ENCODE measurements around the gene RHOG. TPM values are rescaled to one million over a fixed set of nuclear protein-coding genes. Genes with fewer than 3 reads are reported as not detected.

The RHOG gene
- polyA plus RNA-seq, 2 of the 4 experiments (the other 2 are of a cell fraction), result 41.1 to 64.3 TPM

- WGBS (ENCODE audit: missing lambda C conversion rate), result 24% methylated on average over 39 of the region's 44 CpGs
- ChIA-PET CTCF (interaction anchor here (0.8 to 27.8 kb wide), 23 partner anchors 8 to 388 kb away, joined by 3 to 919 read pairs (median 4); partner anchors contain the start of genes PGAP2 and STIM1), POLR2A (interaction anchor here (0.7 to 2.2 kb wide), 11 partner anchors 11 to 231 kb away, joined by 3 to 44 read pairs (median 5); partner anchors contain the start of genes PGAP2 and STIM1)
- Histone ChIP-seq H3K27ac (peak overlapping the region; percentile 95 to 98), H3K9me3 (no peaks in the 10 kb centered on the region), H3K4me3 (peak overlapping the region; percentile 84), H3K4me2 (peak overlapping the region; percentile 84), H3K4me1 (peaks cover 35% of the 10 kb centered on the region)
- DNase-seq (ENCODE audit: low read depth in 1 of 2, low spot score in 1 of 2) (peak; percentile 80 to 93), ATAC-seq (peak; percentile 70 to 86), FAIRE-seq (no peak)
- TF ChIP-seq POLR2A (IDR thresholded peaks at IDR 0.05; ENCODE audit: low read length) (peak; percentile 42), MAFK (IDR thresholded peaks at IDR 0.05; ENCODE audit: partially characterized antibody) (peak; percentile 17), ZNF302 (CRISPR knock-in tag; IDR thresholded peaks at IDR 0.05) (no peak), JUNB (IDR thresholded peaks at IDR 0.05) (no peak), GATA3 (IDR thresholded peaks at IDR 0.05; ENCODE audit: borderline replicate concordance) (0 out of 2 replicates have a peak, but pooled peaks have one; percentile 9), RAD21 (conservative IDR thresholded peaks at IDR 0.05 in 1 of 2, IDR thresholded peaks at IDR 0.05 in 1 of 2) (peak; percentile 39 to 47), BCL3 (IDR thresholded peaks at IDR 0.05) (peak; percentile 10; the same call in 1 of the 3 replicates), JUN (IDR thresholded peaks at IDR 0.05) (peak in 1 of 2 experiments; percentile 58; a peak in 1 of 5 replicates), MYC (IDR thresholded peaks at IDR 0.05; ENCODE audit: borderline replicate concordance, low read length) (peak; percentile 92), E2F6 (IDR thresholded peaks at IDR 0.05; ENCODE audit: borderline replicate concordance, low read depth) (peak; percentile 97), PBX3 (IDR thresholded peaks at IDR 0.05) (no peak), HOXA7 (CRISPR knock-in tag; IDR thresholded peaks at IDR 0.05) (no peak), PHF8 (IDR thresholded peaks at IDR 0.05; ENCODE audit: borderline replicate concordance, low read depth) (peak; percentile 82; the same call in 1 of the 2 replicates), HDAC2 (IDR thresholded peaks at IDR 0.05) (no peak), RNF2 (IDR thresholded peaks at IDR 0.05; ENCODE audit: borderline replicate concordance, low read depth) (no peak), ESRRA (IDR thresholded peaks at IDR 0.05; ENCODE audit: borderline replicate concordance, low read length) (no peak), RCOR1 (IDR thresholded peaks at IDR 0.05; ENCODE audit: low read depth, low read length) (no peak), TP53 (CRISPR knock-in tag; IDR thresholded peaks at IDR 0.05) (peak; percentile 59; the same call in 1 of the 2 replicates), SMC3 (IDR thresholded peaks at IDR 0.05) (peak; percentile 74), ZC3H11A (IDR thresholded peaks at IDR 0.05) (no peak)
- TF ChIP-seq, protein P1, sequence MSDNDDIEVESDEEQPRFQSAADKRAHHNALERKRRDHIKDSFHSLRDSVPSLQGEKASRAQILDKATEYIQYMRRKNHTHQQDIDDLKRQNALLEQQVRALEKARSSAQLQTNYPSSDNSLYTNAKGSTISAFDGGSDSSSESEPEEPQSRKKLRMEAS (IDR thresholded peaks at IDR 0.05), result peak; percentile 98
- TF ChIP-seq, protein P2, sequence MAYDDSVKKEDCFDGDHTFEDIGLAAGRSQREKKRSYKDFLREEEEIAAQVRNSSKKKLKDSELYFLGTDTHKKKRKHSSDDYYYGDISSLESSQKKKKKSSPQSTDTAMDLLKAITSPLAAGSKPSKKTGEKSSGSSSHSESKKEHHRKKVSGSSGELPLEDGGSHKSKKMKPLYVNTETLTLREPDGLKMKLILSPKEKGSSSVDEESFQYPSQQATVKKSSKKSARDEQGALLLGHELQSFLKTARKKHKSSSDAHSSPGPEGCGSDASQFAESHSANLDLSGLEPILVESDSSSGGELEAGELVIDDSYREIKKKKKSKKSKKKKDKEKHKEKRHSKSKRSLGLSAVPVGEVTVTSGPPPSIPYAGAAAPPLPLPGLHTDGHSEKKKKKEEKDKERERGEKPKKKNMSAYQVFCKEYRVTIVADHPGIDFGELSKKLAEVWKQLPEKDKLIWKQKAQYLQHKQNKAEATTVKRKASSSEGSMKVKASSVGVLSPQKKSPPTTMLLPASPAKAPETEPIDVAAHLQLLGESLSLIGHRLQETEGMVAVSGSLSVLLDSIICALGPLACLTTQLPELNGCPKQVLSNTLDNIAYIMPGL (CRISPR knock-in tag; IDR thresholded peaks at IDR 0.05; ENCODE audit: borderline replicate concordance), result peak; percentile 82; the same call in 1 of the 2 replicates
- TF ChIP-seq, protein P3, sequence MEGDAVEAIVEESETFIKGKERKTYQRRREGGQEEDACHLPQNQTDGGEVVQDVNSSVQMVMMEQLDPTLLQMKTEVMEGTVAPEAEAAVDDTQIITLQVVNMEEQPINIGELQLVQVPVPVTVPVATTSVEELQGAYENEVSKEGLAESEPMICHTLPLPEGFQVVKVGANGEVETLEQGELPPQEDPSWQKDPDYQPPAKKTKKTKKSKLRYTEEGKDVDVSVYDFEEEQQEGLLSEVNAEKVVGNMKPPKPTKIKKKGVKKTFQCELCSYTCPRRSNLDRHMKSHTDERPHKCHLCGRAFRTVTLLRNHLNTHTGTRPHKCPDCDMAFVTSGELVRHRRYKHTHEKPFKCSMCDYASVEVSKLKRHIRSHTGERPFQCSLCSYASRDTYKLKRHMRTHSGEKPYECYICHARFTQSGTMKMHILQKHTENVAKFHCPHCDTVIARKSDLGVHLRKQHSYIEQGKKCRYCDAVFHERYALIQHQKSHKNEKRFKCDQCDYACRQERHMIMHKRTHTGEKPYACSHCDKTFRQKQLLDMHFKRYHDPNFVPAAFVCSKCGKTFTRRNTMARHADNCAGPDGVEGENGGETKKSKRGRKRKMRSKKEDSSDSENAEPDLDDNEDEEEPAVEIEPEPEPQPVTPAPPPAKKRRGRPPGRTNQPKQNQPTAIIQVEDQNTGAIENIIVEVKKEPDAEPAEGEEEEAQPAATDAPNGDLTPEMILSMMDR (IDR thresholded peaks at IDR 0.05), result peak; percentile 88
- TF ChIP-seq, protein P4, sequence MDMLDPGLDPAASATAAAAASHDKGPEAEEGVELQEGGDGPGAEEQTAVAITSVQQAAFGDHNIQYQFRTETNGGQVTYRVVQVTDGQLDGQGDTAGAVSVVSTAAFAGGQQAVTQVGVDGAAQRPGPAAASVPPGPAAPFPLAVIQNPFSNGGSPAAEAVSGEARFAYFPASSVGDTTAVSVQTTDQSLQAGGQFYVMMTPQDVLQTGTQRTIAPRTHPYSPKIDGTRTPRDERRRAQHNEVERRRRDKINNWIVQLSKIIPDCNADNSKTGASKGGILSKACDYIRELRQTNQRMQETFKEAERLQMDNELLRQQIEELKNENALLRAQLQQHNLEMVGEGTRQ (IDR thresholded peaks at IDR 0.05), result peak; percentile 43; the same call in 1 of the 2 replicates
Measured at GRCh38 chr11:3841426-3842350, 929 bp upstream of the RHOG start.
